Measurements from ENCODE around the gene NOTCH1. TPM values are rescaled to one million over a fixed set of nuclear protein-coding genes. Genes with fewer than 3 reads are reported as not detected.

NOTCH1 gene
- total RNA-seq, 3 donors from 2014 or later, result 124 to 128 (median 125) TPM

DNA sequence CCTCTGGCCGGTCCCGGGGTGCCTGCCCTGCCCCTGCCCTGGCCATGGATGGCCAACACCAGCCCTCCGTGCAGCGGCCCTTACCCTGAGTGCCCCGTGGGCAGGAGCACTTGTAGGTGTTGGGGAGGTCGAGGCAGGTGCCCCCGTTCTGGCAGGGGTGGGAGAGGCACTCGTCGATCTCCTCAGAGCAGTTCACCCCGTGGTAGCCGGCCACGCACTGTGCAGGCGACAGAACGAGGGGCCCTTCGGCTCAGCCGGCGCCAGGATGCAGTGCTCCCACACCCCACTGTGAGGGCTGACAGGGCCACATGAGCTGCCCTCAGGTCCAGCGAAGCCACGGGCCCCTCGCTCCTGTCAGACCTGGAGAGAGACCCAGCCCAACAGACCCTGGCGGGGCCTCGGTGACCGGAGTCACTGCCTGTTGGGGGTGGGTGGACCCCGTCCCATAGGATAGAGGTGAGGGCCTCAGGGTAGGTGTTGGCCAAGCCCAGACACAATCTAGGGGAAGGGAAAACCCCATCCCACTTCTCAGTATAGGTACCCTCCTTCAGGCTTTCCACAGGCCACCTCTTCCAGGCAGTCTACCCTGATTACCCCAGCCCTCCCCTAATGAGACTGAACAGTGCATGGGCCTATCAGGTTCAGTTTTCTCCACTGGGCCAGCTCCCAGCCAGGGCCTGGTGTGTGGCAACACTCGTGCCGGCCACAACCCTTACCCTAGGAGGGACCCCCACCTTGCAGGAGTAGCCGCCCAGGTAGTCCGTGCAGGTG is 38.4 kb downstream of the NOTCH1 start:
- no peak overlapping the region for H3K4me3 Mint-ChIP-seq
- no peaks in the 10 kb centered on the region for H3K4me1 Mint-ChIP-seq (ENCODE audit: low read depth)
- no peaks in the 10 kb centered on the region for H3K9me3 Mint-ChIP-seq
- H3K27me3 Mint-ChIP-seq (ENCODE audit: low read depth), result no peaks in the 10 kb centered on the region
- ATAC-seq (no peak), DNase-seq (no peak)
- H3K36me3 Mint-ChIP-seq (ENCODE audit: insufficient read depth), result peaks cover 10% of the 10 kb centered on the region

DNA sequence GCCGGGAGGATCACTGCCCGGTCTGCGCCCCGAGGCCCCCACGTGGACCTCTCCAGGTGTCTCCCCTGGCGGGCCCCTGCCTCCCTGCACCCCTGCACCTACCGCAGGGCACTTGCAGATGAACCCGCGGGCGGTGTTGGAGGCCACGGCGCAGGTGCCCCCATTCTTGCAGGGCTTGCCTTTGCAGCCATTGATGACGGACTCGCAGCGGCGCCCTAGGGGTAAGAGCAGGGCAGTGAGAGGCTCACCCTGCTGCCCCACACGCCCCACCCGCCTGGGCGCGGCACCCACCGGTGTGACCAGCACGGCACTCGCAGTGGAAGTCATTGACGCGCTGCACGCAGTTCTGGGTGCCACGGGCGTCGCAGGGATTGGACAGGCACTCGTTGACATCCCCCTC is 39.4 kb downstream of the NOTCH1 start:
- no peaks in the 10 kb centered on the region for H3K4me1 Mint-ChIP-seq (ENCODE audit: low read depth)

DNA sequence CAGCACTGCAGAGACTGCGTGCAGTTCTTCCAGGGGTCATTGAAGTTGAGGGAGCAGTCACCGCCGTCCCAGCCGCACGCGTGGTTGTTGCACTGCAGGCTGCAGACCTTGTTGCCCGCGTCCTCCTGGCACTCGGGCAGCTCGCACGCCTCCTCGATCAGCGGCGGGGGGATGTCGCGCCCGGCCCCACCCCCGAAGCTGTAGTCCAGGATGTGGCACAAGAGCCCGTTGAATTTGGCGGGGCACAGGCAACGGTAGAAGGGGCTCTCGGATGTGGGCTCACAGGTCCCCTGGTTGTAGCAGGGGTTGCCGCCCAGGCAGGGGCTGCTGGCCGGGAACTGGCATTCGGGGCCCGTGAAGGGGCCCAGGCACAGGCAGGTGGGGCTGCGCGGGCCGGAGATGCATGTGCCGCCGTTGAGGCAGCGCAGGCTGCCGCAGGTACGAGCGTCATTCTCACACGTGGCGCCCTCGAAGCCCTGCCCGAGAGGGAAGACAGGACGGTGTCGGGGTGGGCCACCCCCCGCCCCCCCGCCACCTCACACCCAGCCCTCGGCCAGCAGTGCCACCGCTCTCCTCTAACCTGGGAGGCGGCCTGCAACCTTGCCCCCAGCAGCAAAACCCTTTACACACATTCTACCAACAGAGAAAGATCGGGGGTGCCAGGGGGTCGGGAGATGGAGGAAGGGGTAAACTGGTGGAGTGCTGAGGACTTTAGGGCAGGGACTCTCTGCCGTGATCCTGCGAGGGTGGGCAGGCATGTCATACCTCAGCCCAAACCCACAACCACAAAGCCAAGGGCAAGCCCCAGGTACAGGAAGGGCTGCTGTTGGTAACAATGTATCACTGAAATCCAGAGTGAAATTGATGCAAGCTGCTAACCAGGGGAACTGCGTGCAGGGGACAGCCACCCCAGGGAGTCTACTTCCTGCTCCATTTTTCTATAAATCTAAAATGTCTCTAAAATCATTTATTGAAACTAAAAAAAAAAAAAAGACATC is 40.1 kb downstream of the NOTCH1 start:
- Mint-ChIP-seq H3K36me3 (ENCODE audit: insufficient read depth) (peaks cover 9% of the 10 kb centered on the region), H3K9me3 (no peaks in the 10 kb centered on the region), H3K27me3 (ENCODE audit: low read depth) (no peaks in the 10 kb centered on the region), H3K4me1 (ENCODE audit: low read depth) (no peaks in the 10 kb centered on the region), H3K4me3 (no peak overlapping the region)
- ATAC-seq (no peak), DNase-seq (no peak)

More for the DNA sequence above, 39.4 kb downstream of the NOTCH1 start:
- no peaks in the 10 kb centered on the region for H3K27me3 Mint-ChIP-seq (ENCODE audit: low read depth)
- DNase-seq (no peak), ATAC-seq (no peak)
- peaks cover 7% of the 10 kb centered on the region for H3K36me3 Mint-ChIP-seq (ENCODE audit: insufficient read depth)
- H3K4me3 Mint-ChIP-seq, result no peak overlapping the region
- H3K9me3 Mint-ChIP-seq, result no peaks in the 10 kb centered on the region

DNA sequence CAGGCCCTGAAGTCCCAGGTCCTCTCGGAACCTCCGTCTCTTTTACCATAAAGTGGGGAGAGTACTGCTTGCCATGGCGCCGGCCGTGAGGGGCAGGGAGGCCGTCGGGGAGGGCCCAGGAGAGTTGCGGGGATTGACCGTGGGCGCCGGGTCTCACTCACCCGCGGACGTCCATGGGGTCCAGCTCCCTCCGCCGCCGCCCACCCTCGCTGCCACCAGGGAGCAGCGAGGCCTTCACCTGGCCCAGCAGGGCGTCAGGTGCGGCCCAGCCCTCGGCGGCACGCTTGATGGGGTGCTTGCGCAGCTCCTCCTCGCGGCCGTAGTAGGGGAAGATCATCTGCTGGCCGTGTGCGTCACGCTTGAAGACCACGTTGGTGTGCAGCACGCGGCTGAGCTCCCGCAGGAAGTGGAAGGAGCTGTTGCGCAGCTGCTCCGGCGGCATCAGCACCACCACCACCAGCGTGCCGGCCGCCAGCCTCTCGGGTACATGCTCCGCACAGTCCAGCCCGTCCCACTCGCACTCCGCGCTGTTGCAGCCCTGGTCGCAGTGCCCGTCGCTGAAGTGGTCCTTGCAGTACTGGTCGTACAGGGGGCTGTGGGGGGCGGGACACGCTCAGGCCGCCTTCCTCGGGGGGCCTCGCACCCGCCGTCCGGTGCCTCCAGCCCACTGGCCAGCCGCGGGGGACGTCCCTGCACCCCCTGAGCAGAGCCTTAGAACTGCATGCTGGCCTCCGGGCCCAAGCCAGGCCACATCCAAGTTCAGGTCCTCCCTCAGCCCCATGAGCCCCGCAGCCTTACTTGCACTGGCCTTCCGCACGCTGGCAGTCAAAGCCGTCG is 41.1 kb downstream of the NOTCH1 start:
- Mint-ChIP-seq H3K9me3 (no peaks in the 10 kb centered on the region), H3K27me3 (ENCODE audit: low read depth) (no peaks in the 10 kb centered on the region), H3K4me3 (no peak overlapping the region), H3K4me1 (ENCODE audit: low read depth) (no peaks in the 10 kb centered on the region), H3K36me3 (ENCODE audit: insufficient read depth) (peaks cover 10% of the 10 kb centered on the region)
- DNase-seq, result no peak
- no peak for ATAC-seq

DNA sequence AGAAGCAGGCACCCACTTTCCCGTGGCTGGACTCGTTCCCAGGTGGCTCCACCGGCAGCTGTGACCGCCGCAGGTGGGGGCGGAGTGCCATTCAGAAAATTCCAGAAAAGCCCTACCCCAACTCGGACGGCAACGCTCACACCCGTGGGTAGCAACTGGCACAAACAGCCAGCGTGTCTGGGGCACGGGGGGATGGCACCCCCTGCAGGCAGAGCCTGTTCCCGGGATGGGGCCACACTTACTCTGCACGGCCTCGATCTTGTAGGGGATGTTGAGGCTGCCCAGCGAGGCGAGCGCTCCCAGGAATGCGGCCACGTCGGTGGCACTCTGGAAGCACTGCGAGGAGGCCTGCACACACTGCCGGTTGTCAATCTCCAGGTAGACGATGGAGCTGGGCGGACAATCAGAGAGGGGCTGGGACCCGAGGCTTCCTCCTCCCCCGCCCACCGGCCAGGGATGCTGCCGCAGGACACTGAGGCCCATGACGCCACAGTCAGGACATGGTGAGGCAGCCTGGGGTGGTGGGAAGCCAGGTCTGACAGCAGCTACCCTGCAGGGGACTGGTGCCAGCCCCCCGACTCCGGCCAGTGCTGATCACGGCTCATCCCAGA is 42.8 kb downstream of the NOTCH1 start:
- H3K9me3 Mint-ChIP-seq, result no peaks in the 10 kb centered on the region
- peaks cover 14% of the 10 kb centered on the region for H3K36me3 Mint-ChIP-seq (ENCODE audit: insufficient read depth)
- no peak for ATAC-seq
- H3K27me3 Mint-ChIP-seq (ENCODE audit: low read depth), result no peaks in the 10 kb centered on the region
- H3K4me3 Mint-ChIP-seq, result no peak overlapping the region
- H3K4me1 Mint-ChIP-seq (ENCODE audit: low read depth), result no peaks in the 10 kb centered on the region
- no peak for DNase-seq

DNA sequence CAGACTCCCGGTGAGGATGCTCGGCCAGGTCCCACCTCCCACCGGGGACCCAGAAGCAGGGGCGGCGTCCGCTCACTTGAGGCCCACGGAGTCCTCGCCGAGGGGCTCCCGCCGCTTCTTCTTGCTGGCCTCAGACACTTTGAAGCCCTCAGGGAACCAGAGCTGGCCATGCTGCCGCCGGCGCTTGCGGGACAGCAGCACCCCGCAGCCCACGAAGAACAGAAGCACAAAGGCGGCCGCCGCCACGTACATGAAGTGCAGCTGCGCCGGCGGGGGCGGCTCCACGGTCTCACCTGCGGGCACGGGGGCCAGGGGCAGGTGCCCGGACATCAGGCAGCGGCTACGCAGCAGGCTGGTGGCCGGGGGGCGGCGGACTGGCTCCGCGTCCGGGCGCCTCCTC is 43.7 kb downstream of the NOTCH1 start:
- peaks cover 14% of the 10 kb centered on the region for H3K36me3 Mint-ChIP-seq (ENCODE audit: insufficient read depth)
- no peaks in the 10 kb centered on the region for H3K9me3 Mint-ChIP-seq
- H3K27me3 Mint-ChIP-seq (ENCODE audit: low read depth), result no peaks in the 10 kb centered on the region
- no peaks in the 10 kb centered on the region for H3K4me1 Mint-ChIP-seq (ENCODE audit: low read depth)
- DNase-seq, result no peak
- H3K4me3 Mint-ChIP-seq, result no peak overlapping the region
- ATAC-seq, result no peak

DNA sequence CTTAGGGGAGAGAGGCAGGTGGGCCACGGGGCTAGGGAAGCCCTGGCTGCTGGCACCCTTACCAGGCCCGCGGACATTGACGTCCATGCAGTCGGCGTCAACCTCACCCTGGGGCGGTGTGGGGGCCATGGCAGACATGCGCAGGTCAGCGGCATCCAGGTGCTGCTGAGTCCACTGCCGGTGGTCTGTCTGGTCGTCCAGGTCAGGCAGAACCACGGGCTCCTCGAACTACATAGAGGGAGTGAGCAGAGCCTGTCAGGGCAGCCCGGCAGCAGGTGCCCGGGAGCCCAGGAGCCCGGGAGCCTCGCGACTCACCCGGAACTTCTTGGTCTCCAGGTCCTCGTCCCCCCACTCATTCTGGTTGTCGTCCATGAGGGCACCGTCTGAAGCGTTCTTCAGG is 44.2 kb downstream of the NOTCH1 start:
- Mint-ChIP-seq H3K9me3 (no peaks in the 10 kb centered on the region), H3K4me3 (no peak overlapping the region), H3K36me3 (ENCODE audit: insufficient read depth) (peaks cover 14% of the 10 kb centered on the region), H3K27me3 (ENCODE audit: low read depth) (no peaks in the 10 kb centered on the region), H3K4me1 (ENCODE audit: low read depth) (no peaks in the 10 kb centered on the region)
- ATAC-seq, result no peak
- no peak for DNase-seq

DNA sequence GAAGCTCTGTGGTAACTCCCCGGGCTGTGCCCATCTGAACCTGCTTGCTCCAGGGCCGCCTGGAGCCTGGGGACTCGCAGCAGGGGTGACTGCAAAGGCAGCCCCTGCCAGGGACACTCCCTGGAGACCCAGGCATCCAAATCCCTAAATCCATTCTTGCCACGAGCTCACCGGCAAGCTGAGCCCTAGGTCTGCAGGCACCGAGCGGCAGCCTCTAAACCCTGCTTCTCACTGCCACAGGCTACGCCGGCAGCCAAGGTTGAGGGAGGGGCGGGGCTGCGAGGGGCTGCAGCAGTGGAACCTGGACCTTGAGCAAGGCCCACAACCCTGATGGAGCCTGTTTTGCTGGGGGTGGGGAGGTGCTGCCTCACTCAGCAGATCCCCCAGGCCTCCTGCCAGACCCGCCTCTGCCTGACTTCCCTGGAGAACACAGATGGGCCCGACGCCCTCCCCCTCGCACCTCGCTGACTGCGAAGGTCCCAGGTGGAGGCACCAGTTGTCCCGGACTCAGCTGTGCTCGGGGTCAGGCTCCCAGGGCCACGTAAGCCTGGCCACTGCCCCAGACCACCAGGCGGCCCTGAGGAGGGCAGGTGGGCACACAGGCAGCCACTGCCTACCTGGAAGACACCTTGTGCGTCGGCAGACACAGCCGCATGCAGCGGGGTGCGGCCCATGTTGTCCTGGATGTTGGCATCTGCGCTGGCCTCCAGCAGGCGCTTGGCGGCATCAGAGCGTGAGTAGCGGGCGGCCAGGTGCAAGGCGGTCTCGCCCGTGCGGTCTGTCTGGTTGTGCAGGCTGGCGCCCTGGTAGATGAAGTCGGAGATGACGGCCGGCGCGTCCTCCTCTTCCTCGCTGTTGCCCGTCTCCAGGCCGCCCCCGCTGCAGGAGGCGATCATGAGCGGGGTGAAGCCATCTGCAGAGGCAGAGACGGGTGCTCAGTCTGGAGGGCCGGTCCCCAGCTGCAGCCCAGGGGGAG is 45.6 kb downstream of the NOTCH1 start:
- peaks cover 13% of the 10 kb centered on the region for H3K36me3 Mint-ChIP-seq (ENCODE audit: insufficient read depth)
- H3K27me3 Mint-ChIP-seq (ENCODE audit: low read depth), result no peaks in the 10 kb centered on the region
- DNase-seq (no peak), ATAC-seq (no peak)
- H3K4me3 Mint-ChIP-seq, result no peak overlapping the region
- no peaks in the 10 kb centered on the region for H3K9me3 Mint-ChIP-seq
- H3K4me1 Mint-ChIP-seq (ENCODE audit: low read depth), result no peaks in the 10 kb centered on the region

DNA sequence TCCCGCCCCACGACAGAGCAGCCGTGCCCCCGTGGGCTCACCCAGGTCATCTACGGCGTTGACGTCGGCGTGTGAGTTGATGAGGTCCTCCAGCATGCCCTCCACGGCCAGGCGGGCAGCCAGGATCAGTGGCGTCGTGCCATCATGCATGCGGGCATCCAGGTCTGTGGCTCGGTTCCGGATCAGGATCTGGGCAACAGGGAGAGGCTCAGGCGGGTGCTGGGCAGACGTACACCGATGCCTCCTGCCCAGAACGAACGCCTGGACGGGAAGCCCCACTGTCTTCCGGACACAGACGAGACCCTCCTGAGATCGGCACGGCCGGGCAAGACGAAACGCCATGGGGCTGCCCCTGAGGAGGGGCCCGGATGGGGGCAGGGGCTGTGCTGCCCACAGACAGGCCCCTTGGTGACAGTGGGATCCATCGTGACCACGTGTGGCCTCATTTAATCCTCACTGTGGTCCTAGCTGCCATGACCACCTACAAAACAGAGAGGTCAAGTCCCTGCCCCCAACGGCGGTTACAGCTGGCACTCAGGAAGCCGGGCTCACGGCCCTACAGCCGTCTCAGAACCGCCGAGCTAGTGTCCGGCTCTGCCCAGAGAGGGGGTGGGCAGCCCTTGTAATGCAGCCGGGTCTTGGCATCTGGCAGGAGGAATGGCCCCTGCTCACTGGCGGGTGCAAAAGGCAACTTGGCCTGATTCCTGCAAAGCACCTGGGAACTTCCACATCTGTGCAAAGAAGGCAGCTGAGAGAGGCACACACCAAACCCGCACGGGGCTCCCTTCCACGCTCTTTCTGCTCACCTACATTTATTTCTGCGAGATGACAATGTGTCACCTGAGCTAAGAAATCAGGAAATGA is 46.5 kb downstream of the NOTCH1 start:
- ATAC-seq (no peak), DNase-seq (no peak)
- Mint-ChIP-seq H3K4me3 (no peak overlapping the region), H3K27me3 (ENCODE audit: low read depth) (no peaks in the 10 kb centered on the region), H3K36me3 (ENCODE audit: insufficient read depth) (peaks cover 13% of the 10 kb centered on the region), H3K9me3 (no peaks in the 10 kb centered on the region), H3K4me1 (ENCODE audit: low read depth) (no peaks in the 10 kb centered on the region)

DNA sequence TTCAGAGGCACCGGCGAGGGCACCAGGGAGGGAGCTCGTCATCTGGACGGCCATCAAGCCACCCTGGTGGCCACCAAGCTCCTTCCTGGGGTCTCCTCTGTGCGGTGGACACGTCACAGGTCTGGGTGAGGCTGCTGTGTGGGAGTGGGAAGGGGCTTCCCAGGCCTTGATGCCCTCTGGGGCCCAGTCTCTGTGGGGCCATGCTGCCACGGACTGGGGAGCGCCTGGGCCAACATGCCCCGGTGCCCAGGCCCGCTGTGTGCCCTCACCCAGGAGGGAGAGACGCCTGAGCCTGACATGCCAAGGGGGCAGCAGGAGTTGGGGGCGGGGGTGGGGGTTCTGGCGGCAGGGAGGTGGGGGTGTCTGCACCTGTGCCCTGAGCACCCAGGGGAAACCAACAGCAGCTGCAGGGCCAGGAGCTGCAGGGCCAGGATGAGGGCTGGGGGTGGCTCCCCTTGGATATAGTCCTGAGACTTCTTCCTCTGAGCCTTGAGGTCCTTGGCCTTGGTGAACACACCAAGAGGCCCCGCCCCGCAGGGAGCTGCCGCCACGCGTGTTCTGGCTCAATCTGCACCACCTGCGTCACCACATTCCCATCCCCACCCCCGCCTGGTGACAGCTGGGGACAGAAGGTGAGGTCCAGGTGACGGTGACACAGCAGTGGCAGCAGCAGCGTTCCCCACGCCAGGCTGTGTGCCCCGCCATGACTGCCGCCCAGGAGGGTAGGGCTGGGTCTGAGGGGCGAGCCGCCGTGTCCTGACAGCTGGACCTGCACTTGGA is 47.7 kb downstream of the NOTCH1 start:
- H3K9me3 Mint-ChIP-seq, result no peaks in the 10 kb centered on the region
- no peak overlapping the region for H3K4me3 Mint-ChIP-seq
- no peaks in the 10 kb centered on the region for H3K4me1 Mint-ChIP-seq (ENCODE audit: low read depth)
- DNase-seq (no peak), ATAC-seq (no peak)
- H3K27me3 Mint-ChIP-seq (ENCODE audit: low read depth), result no peaks in the 10 kb centered on the region
- H3K36me3 Mint-ChIP-seq (ENCODE audit: insufficient read depth), result peaks cover 13% of the 10 kb centered on the region

DNA sequence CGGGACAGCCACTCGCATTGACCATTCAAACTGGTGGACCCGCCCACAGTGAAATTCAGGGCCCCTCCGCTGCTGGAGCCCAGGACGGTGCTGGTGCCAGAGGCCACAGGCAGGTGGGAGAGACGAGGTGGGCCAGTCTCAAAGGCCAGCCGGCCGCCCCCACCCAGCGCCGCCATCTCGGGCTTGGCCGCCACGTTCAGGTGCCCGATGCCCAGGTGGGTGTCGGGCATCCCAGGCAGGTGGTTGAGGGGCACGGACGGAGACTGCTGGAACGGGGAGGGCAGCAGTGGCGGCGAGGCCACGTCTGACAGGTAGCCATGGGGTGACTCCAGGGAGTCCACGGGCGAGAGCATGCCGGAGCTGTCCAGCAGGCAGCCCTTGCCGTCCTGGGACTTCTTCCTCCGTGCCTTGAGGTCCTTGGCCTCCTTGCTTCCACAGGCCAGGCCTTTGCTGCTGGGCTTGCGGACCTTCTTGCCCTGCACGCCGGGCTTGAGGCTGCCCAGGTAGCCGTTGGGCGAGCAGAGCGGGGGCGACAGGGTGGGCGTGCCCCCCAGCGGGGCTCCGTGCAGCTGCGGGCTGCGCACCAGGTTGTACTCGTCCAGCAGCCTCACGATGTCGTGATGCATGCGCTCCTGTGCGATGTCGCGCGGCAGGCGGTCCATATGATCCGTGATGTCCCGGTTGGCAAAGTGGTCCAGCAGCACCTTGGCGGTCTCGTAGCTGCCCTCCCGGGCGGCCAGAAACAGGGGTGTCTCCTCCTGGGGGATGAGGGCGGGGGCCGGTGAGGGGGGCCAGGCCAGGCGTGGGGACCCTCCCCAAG is 48.8 kb downstream of the NOTCH1 start:
- Mint-ChIP-seq H3K27me3 (ENCODE audit: low read depth) (no peaks in the 10 kb centered on the region), H3K36me3 (ENCODE audit: insufficient read depth) (peaks cover 9% of the 10 kb centered on the region), H3K4me1 (ENCODE audit: low read depth) (no peaks in the 10 kb centered on the region), H3K4me3 (no peak overlapping the region), H3K9me3 (no peaks in the 10 kb centered on the region)
- no peak for ATAC-seq
- no peak for DNase-seq

Measured in activated T-cell treated with anti-CD3 and anti-CD28 coated beads, Interleukin-2, amount 50 U/mL, for 4 hours (primary cell).